GM23338 (cell line): ENCODE results near the gene ARSB. TPM values are rescaled to one million over a fixed set of nuclear protein-coding genes. Genes with fewer than 3 reads are reported as not detected.

ENCODE experiments used
- ATAC-seq: fragments of 200-7000 bp; cut with Tn5 transposase; 3 replicates; pipeline ENCODE4 v1.9.1; 2020
- DNase-seq: peaks from one replicate; pipeline ENCODE4 v3.0.0-alpha.2; 2015; ENCODE audit warnings: low spot score
- H2AFZ ChIP-seq: fragments of 200-600 bp; sonication (generic); 2 replicates; pipeline ENCODE4 v1.8.0; 2016; ENCODE audit warnings: antibody characterized with exemption, mild to moderate bottlenecking, moderate library complexity
- H3F3A ChIP-seq: fragments of 200-600 bp; sonication (generic); replicated peaks from 2 replicates; pipeline ENCODE4 v1.8.0; 2017; ENCODE audit warnings: antibody characterized with exemption, mixed run types, low read depth
- H3K27ac ChIP-seq: fragments of 200-600 bp; sonication (generic); 2 replicates; pipeline ENCODE4 v1.6.1; 2016; ENCODE audit warnings: low read depth
- H3K27me3 ChIP-seq: fragments of 200-600 bp; sonication (generic); 2 replicates; pipeline ENCODE4 v1.8.0; 2016; ENCODE audit warnings: mild to moderate bottlenecking, mixed run types, moderate library complexity; ENCODE audit not compliant: insufficient read depth
- H3K36me3 ChIP-seq: fragments of 200-600 bp; sonication (generic); 2 replicates; pipeline ENCODE4 v1.8.0; 2016; ENCODE audit warnings: mild to moderate bottlenecking; ENCODE audit not compliant: insufficient read depth
- H3K4me1 ChIP-seq: fragments of 200-600 bp; sonication (generic); 2 replicates; pipeline ENCODE4 v1.8.0; 2016; ENCODE audit warnings: mild to moderate bottlenecking, moderate library complexity; ENCODE audit not compliant: insufficient read depth
- H3K4me2 ChIP-seq: fragments of 200-600 bp; sonication (generic); 2 replicates; pipeline ENCODE4 v1.7.1; 2017; ENCODE audit warnings: mixed run types
- H3K4me3 ChIP-seq: fragments of 200-600 bp; sonication (generic); 2 replicates; pipeline ENCODE4 v1.6.1; 2016; ENCODE audit warnings: mixed run types
- H3K79me2 ChIP-seq: fragments of 200-600 bp; sonication (generic); replicated peaks from 2 replicates; pipeline ENCODE4 v1.8.0; 2017; ENCODE audit warnings: mild to moderate bottlenecking; ENCODE audit not compliant: insufficient read depth
- H3K9me2 ChIP-seq: fragments of 200-600 bp; sonication (generic); 2 replicates; pipeline ENCODE4 v1.8.0; 2017; ENCODE audit not compliant: insufficient read depth
- H4K20me1 ChIP-seq: fragments of 200-600 bp; sonication (generic); replicated peaks from 2 replicates; pipeline ENCODE4 v1.8.0; 2017; ENCODE audit warnings: mild to moderate bottlenecking; ENCODE audit not compliant: insufficient read depth
- H3K27ac Mint-ChIP-seq: 2 replicates; pipeline ENCODE4 v1.8.0; 2020; ENCODE audit warnings: inconsistent platforms, mild to moderate bottlenecking, moderate library complexity, mixed read lengths
- H3K27me3 Mint-ChIP-seq: 3 replicates; pipeline ENCODE4 v1.8.0; 2022; ENCODE audit warnings: low read depth, mild to moderate bottlenecking, moderate library complexity, mixed read lengths, inconsistent platforms; ENCODE audit not compliant: insufficient read depth, poor library complexity
- H3K36me3 Mint-ChIP-seq: 3 replicates; pipeline ENCODE4 v1.8.0; 2021; ENCODE audit warnings: low read depth, mild to moderate bottlenecking, inconsistent platforms, moderate library complexity, mixed read lengths
- H3K4me1 Mint-ChIP-seq: 3 replicates; pipeline ENCODE4 v1.8.0; 2020; ENCODE audit warnings: mild to moderate bottlenecking, inconsistent platforms, mixed read lengths
- H3K4me3 Mint-ChIP-seq: 3 replicates; pipeline ENCODE4 v1.8.0; 2021; ENCODE audit warnings: moderate library complexity, mild to moderate bottlenecking, inconsistent platforms, mixed read lengths
- H3K9me3 Mint-ChIP-seq: 3 replicates; pipeline ENCODE4 v1.8.0; 2020; ENCODE audit warnings: moderate library complexity, mild to moderate bottlenecking, inconsistent platforms, mixed read lengths
- CTCF ChIP-seq, 2 experiments: fragments of 200-600 bp in 1 of 2; sonication (generic) in 1 of 2; conservative IDR thresholded peaks; 2 replicates each; pipeline versions ENCODE4 v1.5.1 to v1.6.1; 2016 to 2017; ENCODE audit warnings: antibody characterized with exemption in 2 of 2, low read depth in 2 of 2, mild to moderate bottlenecking in 2 of 2, moderate library complexity in 1 of 2
- ETS1 ChIP-seq: IDR thresholded peaks from 2 replicates; pipeline ENCODE4 v1.6.1; 2016; ENCODE audit warnings: antibody characterized with exemption
- EZH2 ChIP-seq: fragments of 200-600 bp; sonication (generic); IDR thresholded peaks from one replicate; pipeline ENCODE4 v1.8.0; 2017; ENCODE audit warnings: antibody characterized with exemption, mild to moderate bottlenecking, low read depth; ENCODE audit not compliant: unreplicated experiment
- EZH2phosphoT487 ChIP-seq: fragments of 200-600 bp; sonication (generic); IDR thresholded peaks from one replicate; pipeline ENCODE4 v1.8.1; 2018; ENCODE audit warnings: antibody characterized with exemption; ENCODE audit not compliant: unreplicated experiment
- JUNB ChIP-seq: IDR thresholded peaks from one replicate; pipeline ENCODE4 v1.6.1; 2016; ENCODE audit warnings: antibody characterized with exemption; ENCODE audit not compliant: unreplicated experiment
- NANOG ChIP-seq: IDR thresholded peaks from 2 replicates; pipeline ENCODE4 v1.6.1; 2016; ENCODE audit warnings: antibody characterized with exemption, borderline replicate concordance
- POLR2AphosphoS5 ChIP-seq: IDR thresholded peaks from 2 replicates; pipeline ENCODE4 v1.6.1; 2016; ENCODE audit warnings: antibody characterized with exemption, low read depth
- STAT1 ChIP-seq: IDR thresholded peaks from one replicate; pipeline ENCODE4 v1.6.1; 2016; ENCODE audit warnings: antibody characterized with exemption; ENCODE audit not compliant: unreplicated experiment
- ZNF114 ChIP-seq: fragments of 250-450 bp; sonication (Bioruptor Pico); IDR thresholded peaks from 2 replicates; pipeline ENCODE4 v1.5.0; 2020; ENCODE audit warnings: mild to moderate bottlenecking, moderate library complexity
- ZNF331 ChIP-seq: fragments of 250-450 bp; sonication (Bioruptor Pico); IDR thresholded peaks from 2 replicates; pipeline ENCODE4 v1.5.0; 2020; ENCODE audit warnings: low read depth, mild to moderate bottlenecking, moderate library complexity
- ZNF462 ChIP-seq: fragments of 250-450 bp; sonication (Bioruptor Pico); IDR thresholded peaks from 2 replicates; pipeline ENCODE4 v1.5.0; 2020; ENCODE audit warnings: mild to moderate bottlenecking, moderate library complexity
- polyA plus RNA-seq: library from polyadenylated mRNA; unstranded; fragments of >200 nt; fragmentation: Nextera tagmentation; extraction: Ambion mirVana; gene quantifications from 2 replicates; pipeline ENCODE4 v1.2.1, GENCODE V29; 2016
- total RNA-seq: library from RNA; depleted of rRNA; stranded (reverse); fragments of >200 nt; shearing (Covaris generic); gene quantifications from 2 replicates; pipeline ENCODE4 v1.2.3, GENCODE V29; 2014

Gene ARSB
- total and polyA plus RNA-seq, 2 experiments from 2014 or later: 7.4 to 24.6 TPM

GRCh38 chr5:78912811-78913210, 72.3 kb downstream of the ARSB start (continued):
- TF ChIP-seq CTCF (conservative IDR thresholded peaks at IDR 0.05; ENCODE audit: low read depth in 2 of 2) (no peak), ZNF331 (CRISPR knock-in tag) (no peak), EZH2 (no peak), ZNF114 (CRISPR knock-in tag) (no peak), JUNB (no peak), EZH2phosphoT487 (no peak), ETS1 (no peak), NANOG (no peak)

GRCh38 chr5:78912085-78912771, 72.9 kb downstream of the ARSB start:
- no peaks in the 10 kb centered on the region for H3F3A ChIP-seq
- no peaks in the 10 kb centered on the region for H3K27me3 Mint-ChIP-seq
- TF ChIP-seq POLR2AphosphoS5 (no peak), EZH2 (no peak), ZNF462 (no peak), EZH2phosphoT487 (no peak), STAT1 (no peak), ETS1 (no peak), ZNF331 (CRISPR knock-in tag) (no peak)

More at GRCh38 chr5:78912085-78912771, 72.9 kb downstream of the ARSB start:
- ATAC-seq: no peak
- no peaks in the 10 kb centered on the region for H3K9me2 ChIP-seq
- no peaks in the 10 kb centered on the region for H3K36me3 ChIP-seq
- H3K79me2 ChIP-seq: no peaks in the 10 kb centered on the region
- no peaks in the 10 kb centered on the region for H3K9me3 Mint-ChIP-seq
- peaks cover 27% of the 10 kb centered on the region for H3K4me1 Mint-ChIP-seq
- DNase-seq: no peak
- H3K4me3 ChIP-seq: no peak overlapping the region
- H3K27ac Mint-ChIP-seq: no peak overlapping the region
- H3K4me3 Mint-ChIP-seq: no peak overlapping the region
- H3K4me2 ChIP-seq: no peak overlapping the region
- H3K4me1 ChIP-seq: peaks cover 20% of the 10 kb centered on the region
- H4K20me1 ChIP-seq: no peaks in the 10 kb centered on the region; the same call in 1 of the 2 replicates
- H3K36me3 Mint-ChIP-seq: no peaks in the 10 kb centered on the region
- no peak overlapping the region for H3K27ac ChIP-seq
- H2AFZ ChIP-seq: no peak overlapping the region
- H3K27me3 ChIP-seq: no peaks in the 10 kb centered on the region
